Right atrium auricular region (tissue), 2 donors: ENCODE data around the gene INSRR. TPM values are rescaled to one million over a fixed set of nuclear protein-coding genes. Genes with fewer than 3 reads are reported as not detected.

Source experiments
- DNase-seq: peaks from one replicate; pipeline ENCODE4 v3.0.0-alpha.2; 2019; ENCODE audit warnings: low spot score
- H3K27ac ChIP-seq, 2 donors: fragments of 200-600 bp; sonication (generic); 1 replicate in 1 of 2; 2 replicates in 1 of 2; pipeline ENCODE4 v1.5.1; 2016 to 2019
- H3K27me3 ChIP-seq, 2 donors: fragments of 200-600 bp; sonication (generic); one replicate each; pipeline versions ENCODE4 v1.5.1 to v1.6.0; 2017 to 2019
- H3K36me3 ChIP-seq: fragments of 200-600 bp; sonication (generic); one replicate; pipeline ENCODE4 v1.5.1; 2016
- H3K4me1 ChIP-seq, 2 donors: fragments of 200-600 bp; sonication (generic); one replicate each; pipeline versions ENCODE4 v1.5.1 to v1.6.0; 2017 to 2019
- H3K4me3 ChIP-seq, 2 donors: fragments of 200-600 bp; sonication (generic); 1 replicate in 1 of 2; 2 replicates in 1 of 2; pipeline ENCODE4 v1.5.1; 2017 to 2019; ENCODE audit warnings: mild to moderate bottlenecking in 1 of 2, moderate library complexity in 1 of 2
- H3K9me3 ChIP-seq, 2 donors: fragments of 200-600 bp; sonication (generic); one replicate each; pipeline ENCODE4 v1.5.1; 2019
- CTCF ChIP-seq, 2 donors: fragments of 200-600 bp; sonication (generic); IDR thresholded peaks; one replicate each; pipeline ENCODE4 v1.5.1; 2019; ENCODE audit warnings: antibody characterized with exemption in 2 of 2
- total RNA-seq, 2 donors: library from RNA; depleted of rRNA; stranded (reverse); fragments of >200 nt; gene quantifications; one replicate each; pipeline ENCODE4 v1.1.0, GENCODE V29; 2016

INSRR gene
- total RNA-seq, 2 donors from 2014 or later: not detected

GRCh38 chr1:156866249-156866909, 7.5 kb upstream of the INSRR start:
- no peak for DNase-seq
- peaks cover under 1 to 4% of the 10 kb centered on the region in 2 donors for H3K27me3 ChIP-seq
- no peak for TF ChIP-seq CTCF (IDR thresholded peaks at IDR 0.05)
- no peak overlapping the region for H3K27ac ChIP-seq
- no peaks in the 10 kb centered on the region for H3K4me1 ChIP-seq
- H3K9me3 ChIP-seq: no peaks in the 10 kb centered on the region
- no peaks in the 10 kb centered on the region for H3K36me3 ChIP-seq
- no peak overlapping the region for H3K4me3 ChIP-seq

GRCh38 chr1:156865865-156866248, 6.9 kb upstream of the INSRR start:
- Histone ChIP-seq H3K4me1 (peaks cover 0 to 4% of the 10 kb centered on the region in 2 donors), H3K27me3 (peaks cover 6 to 9% of the 10 kb centered on the region in 2 donors), H3K27ac (no peak overlapping the region), H3K9me3 (no peaks in the 10 kb centered on the region), H3K4me3 (no peak overlapping the region), H3K36me3 (no peaks in the 10 kb centered on the region)
- no peak for DNase-seq
- no peak for TF ChIP-seq CTCF (IDR thresholded peaks at IDR 0.05)

- Histone ChIP-seq H3K4me3 (no peak overlapping the region), H3K36me3 (no peaks in the 10 kb centered on the region), H3K27me3 (peaks cover 6 to 15% of the 10 kb centered on the region in 2 donors), H3K4me1 (peaks cover 0 to 10% of the 10 kb centered on the region in 2 donors), H3K9me3 (no peaks in the 10 kb centered on the region), H3K27ac (no peak overlapping the region)
- TF ChIP-seq CTCF (IDR thresholded peaks at IDR 0.05): no peak
- DNase-seq: no peak
Observed at GRCh38 chr1:156865258-156865657, 6.3 kb upstream of the INSRR start.

GRCh38 chr1:156864796-156865195, 5.9 kb upstream of the INSRR start:
- Histone ChIP-seq H3K4me1 (peaks cover 0 to 15% of the 10 kb centered on the region in 2 donors), H3K36me3 (no peaks in the 10 kb centered on the region), H3K27me3 (peaks cover 6 to 15% of the 10 kb centered on the region in 2 donors), H3K9me3 (no peaks in the 10 kb centered on the region), H3K4me3 (no peak overlapping the region), H3K27ac (no peak overlapping the region)
- DNase-seq: no peak
- no peak for TF ChIP-seq CTCF (IDR thresholded peaks at IDR 0.05)

GRCh38 chr1:156863631-156864030, 4.7 kb upstream of the INSRR start:
- Histone ChIP-seq H3K4me1 (peaks cover 0 to 26% of the 10 kb centered on the region in 2 donors), H3K4me3 (no peak overlapping the region), H3K36me3 (no peaks in the 10 kb centered on the region), H3K9me3 (no peaks in the 10 kb centered on the region), H3K27me3 (peaks cover 6 to 15% of the 10 kb centered on the region in 2 donors), H3K27ac (no peak overlapping the region)
- no peak for TF ChIP-seq CTCF (IDR thresholded peaks at IDR 0.05)
- no peak for DNase-seq
